ENCODE data around the gene ISLR2.
"Not testable (repeated sequence)": the region's sequence is repeated elsewhere in the genome, so short reads cannot be mapped to it uniquely, and the experiment has no call there.

- not testable (repeated sequence) for TF ChIP-seq CTCF (IDR thresholded peaks at IDR 0.05; ENCODE audit: low read length); EZH2 (IDR thresholded peaks at IDR 0.05; ENCODE audit: borderline replicate concordance, low read length)
Measured at GRCh38 chr15:74160390-74160789, 30.0 kb downstream of the ISLR2 start.

Data from OCI-LY1 (cell line).